HG03039 (cell line): Measurements from ENCODE around the gene RAB29.

Experiments
- ATAC-seq: cut with Tn5 transposase; IDR thresholded peaks from one replicate; pipeline ENCODE4 v1.9.1; 2021; ENCODE audit warnings: mild to moderate bottlenecking, moderate library complexity; ENCODE audit not compliant: unreplicated experiment

The RAB29 gene

DNA sequence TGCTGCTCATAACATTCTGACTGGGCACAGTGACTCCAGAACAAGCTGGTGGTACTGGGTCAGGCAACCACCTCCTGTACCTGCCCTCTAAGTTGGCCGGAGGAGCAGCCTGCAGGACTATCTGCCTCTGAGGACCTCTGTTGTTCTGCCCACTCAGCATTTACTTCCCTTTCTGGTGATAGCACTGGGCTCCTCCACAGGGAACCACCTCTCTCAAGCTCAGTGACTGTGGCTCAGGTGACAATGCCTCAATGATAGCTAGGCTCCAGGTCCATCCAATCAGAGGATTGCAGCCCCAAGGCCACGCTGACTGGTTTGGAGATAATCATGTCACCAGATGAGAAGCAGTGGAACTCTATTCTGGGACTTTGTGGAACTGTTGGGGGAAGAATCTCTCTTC, 21.9 kb upstream of the RAB29 start:
- ATAC-seq, result no peak

- ATAC-seq, result no peak
Observed at GRCh38 chr1:205794011-205794730, 18.9 kb upstream of the RAB29 start.

- ATAC-seq, result no peak
Observed at GRCh38 chr1:205792961-205793673, 17.8 kb upstream of the RAB29 start.

- ATAC-seq, result peak; percentile 53
Observed at GRCh38 chr1:205792481-205792881, 17.2 kb upstream of the RAB29 start.

- ATAC-seq, result no peak
Observed at GRCh38 chr1:205791568-205792180, 16.4 kb upstream of the RAB29 start.

GRCh38 chr1:205787287-205787916, 12.1 kb upstream of the RAB29 start:
- ATAC-seq, result no peak

DNA sequence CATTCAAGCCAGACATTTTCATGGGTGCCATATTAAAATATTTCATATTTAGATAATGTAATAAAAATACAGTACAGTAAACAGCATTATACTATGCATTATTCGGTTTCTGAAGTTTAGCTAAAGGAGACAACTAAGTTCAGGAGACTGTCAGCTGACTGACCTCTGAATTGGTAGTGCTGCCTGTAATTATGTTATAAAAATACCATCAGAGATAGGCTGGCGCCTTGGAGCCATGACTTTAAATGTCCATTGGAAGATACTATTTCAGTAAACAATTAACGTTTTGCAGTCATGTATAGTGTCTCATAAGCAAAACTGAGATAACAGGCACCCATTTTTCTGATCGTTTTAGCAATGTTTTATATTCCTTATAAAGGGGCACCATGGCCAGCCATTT, 11.3 kb upstream of the RAB29 start:
- no peak for ATAC-seq

DNA sequence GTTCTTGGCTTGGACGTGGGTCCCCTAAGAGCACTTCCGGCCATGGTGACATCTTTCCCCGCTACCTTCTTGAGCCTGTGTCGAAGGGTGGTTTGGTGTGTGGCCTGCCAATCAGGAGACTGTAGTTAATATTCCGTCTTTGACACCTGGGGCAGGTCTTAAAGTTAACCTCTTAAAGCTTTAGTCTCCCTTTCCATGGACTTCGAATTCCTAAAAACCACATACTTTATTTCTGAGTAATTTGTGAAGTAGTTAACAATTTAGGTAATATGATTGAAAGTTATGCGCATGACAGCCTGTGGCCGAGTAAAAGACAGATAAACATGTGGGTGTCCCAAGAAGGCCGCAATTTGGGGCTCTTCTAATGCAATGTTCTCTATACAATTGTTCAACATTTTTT, 10.2 kb upstream of the RAB29 start:
- no peak for ATAC-seq

DNA sequence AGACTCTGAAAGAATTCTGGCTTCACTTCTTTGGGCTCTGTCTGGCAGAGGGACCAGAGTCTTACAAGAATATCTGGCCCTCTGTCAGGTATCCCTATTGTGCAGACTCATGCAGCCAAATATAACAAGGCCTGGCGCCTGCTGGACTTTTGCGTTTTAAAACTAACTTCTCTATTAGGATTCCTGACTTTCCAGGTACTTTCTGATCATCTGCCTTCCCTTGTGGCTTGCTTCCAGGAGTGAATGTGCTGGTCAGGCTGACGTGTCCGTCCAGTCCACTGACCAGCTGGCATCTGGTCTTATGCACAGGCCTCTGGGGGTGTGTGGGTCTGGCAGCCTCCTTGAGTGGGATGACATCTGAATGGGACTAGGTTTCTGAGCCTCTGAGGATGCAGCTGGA, 8.6 kb upstream of the RAB29 start:
- ATAC-seq, result no peak

DNA sequence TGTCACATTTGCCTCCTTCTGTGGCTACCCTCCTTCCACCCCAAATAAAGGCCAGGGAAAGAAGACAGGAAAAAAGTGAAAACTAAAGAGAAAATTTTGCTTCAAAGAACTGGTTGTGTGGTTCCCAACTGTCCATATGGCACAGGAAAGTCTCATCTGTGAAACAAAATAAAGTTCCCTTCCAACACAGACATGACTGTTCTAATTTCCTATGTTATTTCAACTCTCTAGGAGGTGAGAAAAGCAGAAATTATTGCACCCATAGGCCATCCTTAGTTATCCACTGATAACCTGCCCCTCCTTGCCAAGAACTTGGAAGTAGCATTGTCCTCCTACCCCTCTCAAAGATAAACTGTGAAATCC, 8.1 kb upstream of the RAB29 start:
- ATAC-seq, result no peak

- ATAC-seq, result no peak
Observed at GRCh38 chr1:205782627-205783432, 7.5 kb upstream of the RAB29 start.

DNA sequence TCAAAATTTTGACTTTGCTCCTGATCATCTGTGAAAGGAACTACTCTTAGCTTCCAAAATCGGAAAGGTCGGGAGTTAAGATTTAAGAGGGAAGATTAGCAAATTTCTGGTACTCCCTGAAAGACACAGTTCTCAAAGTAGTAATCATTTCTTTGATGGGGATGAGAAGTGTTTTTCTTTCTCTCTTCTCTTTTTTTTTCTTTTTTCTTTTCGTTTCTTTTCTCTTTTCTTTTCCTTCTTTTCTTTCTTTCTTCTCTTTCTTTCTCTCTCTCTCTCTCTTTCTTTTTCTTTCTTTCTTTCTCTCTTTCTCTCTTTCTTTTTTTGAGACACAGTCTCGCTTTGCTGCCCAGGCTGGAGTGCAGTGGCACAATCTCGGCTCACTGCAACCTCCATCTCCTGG, 5.1 kb upstream of the RAB29 start:
- no peak for ATAC-seq

- ATAC-seq, result no peak
Observed at GRCh38 chr1:205777994-205778393, 2.7 kb upstream of the RAB29 start.

GRCh38 chr1:205775717-205776056, 405 bp upstream of the RAB29 start:
- ATAC-seq, result no peak

- ATAC-seq, result no peak
Observed at GRCh38 chr1:205774198-205775014, 876 bp downstream of the RAB29 start.

GRCh38 chr1:205772607-205773032, 2.7 kb downstream of the RAB29 start:
- ATAC-seq, result no peak

DNA sequence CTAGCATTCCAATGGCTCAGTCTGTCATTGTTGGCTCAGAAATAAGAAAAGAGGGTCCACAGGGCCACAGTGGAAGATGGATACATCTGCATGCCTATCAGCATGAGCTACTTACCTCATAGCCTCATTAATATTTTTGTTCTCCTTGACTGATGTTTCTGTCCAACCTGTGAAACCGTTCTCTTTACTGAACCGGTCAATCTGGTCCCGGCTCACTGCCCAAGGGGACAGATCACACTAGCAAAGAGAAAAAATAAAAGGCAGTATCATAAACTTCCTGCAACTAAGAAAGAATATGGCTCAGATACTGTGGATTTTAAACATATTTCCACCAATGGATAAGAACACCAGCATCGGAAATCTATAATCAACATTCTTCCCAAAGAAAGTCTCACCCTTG, 4.7 kb downstream of the RAB29 start:
- ATAC-seq, result no peak

- ATAC-seq, result no peak
Observed at GRCh38 chr1:205769641-205770365, 5.5 kb downstream of the RAB29 start.

GRCh38 chr1:205767248-205767647, 8.0 kb downstream of the RAB29 start:
- no peak for ATAC-seq

DNA sequence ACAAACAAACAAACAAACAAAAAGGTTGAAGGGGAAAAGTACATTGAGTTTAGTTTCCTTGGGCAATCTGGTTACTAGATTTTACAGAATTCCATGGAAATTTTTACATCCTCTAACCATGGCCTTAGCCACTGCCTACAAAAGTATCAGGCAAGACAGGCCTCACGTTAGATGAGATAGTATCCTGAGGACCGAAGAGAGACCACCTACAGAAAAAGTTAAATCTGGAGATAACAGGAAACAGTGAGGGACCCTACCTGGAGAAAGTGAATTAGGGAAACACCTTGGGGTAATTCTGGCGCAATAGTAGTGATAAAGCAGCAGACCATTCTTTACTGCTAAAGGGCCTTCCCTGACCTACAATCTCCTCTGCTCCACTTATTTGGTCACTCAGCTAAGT, 8.7 kb downstream of the RAB29 start:
- no peak for ATAC-seq
